IMR-90 (cell line): Measurements from ENCODE around the gene ONECUT2. TPM values are rescaled to one million over a fixed set of nuclear protein-coding genes. Genes with fewer than 3 reads are reported as not detected.

Experiments
- ATAC-seq: fragments of 200-7000 bp; cut with Tn5 transposase; 2 replicates; pipeline ENCODE4 v1.9.1; 2020; ENCODE audit warnings: low read depth, mild to moderate bottlenecking, moderate library complexity
- BruUV-seq: library from RNA; stranded (reverse); fragments of 400-500 nt; replicated peaks from 2 replicates; lab custom pipeline; 2021; lab: Mats Ljungman, UMichigan
- CTCF ChIA-PET: fragments of 300-600 bp; formaldehyde crosslinking; extraction: SDS; loops from one replicate; lab custom pipeline; 2021; ENCODE audit warnings: antibody characterized with exemption; lab: Yijun Ruan, JAX
- POLR2A ChIA-PET: fragments of 300-600 bp; sonication (Branson Sonifier 250); formaldehyde crosslinking; loops from one replicate; lab custom pipeline; 2022; ENCODE audit warnings: antibody characterized with exemption; ENCODE audit not compliant: unreplicated experiment; lab: Charles Lee
- DNase-seq: peaks from one replicate; pipeline ENCODE4 v3.0.0; 2013
- H2AFZ ChIP-seq: replicated peaks from 2 replicates; pipeline ENCODE3; 2013; ENCODE audit warnings: low read length, mild to moderate bottlenecking; ENCODE audit not compliant: poor library complexity
- H2AK5ac ChIP-seq: 2 replicates; pipeline ENCODE4 v1.6.1; 2013; ENCODE audit warnings: low read depth, low read length, inconsistent platforms
- H2AK9ac ChIP-seq: replicated peaks from 2 replicates; pipeline ENCODE3; 2013; ENCODE audit warnings: mild to moderate bottlenecking, low read depth, low read length, moderate library complexity; ENCODE audit not compliant: poor library complexity
- H2BK120ac ChIP-seq: 2 replicates; pipeline ENCODE4 v1.6.1; 2013; ENCODE audit warnings: low read depth, low read length, inconsistent platforms
- H2BK15ac ChIP-seq: 3 replicates; pipeline ENCODE4 v1.6.1; 2013; ENCODE audit warnings: low read depth, low read length, inconsistent platforms
- H2BK20ac ChIP-seq: 2 replicates; pipeline ENCODE4 v1.6.1; 2013; ENCODE audit warnings: low read depth, mild to moderate bottlenecking, inconsistent platforms, low read length, moderate library complexity
- H2BK5ac ChIP-seq: 2 replicates; pipeline ENCODE4 v1.6.1; 2013; ENCODE audit warnings: mild to moderate bottlenecking, low read depth, low read length, inconsistent platforms; ENCODE audit not compliant: poor library complexity, severe bottlenecking
- H3K14ac ChIP-seq: replicated peaks from 2 replicates; pipeline ENCODE4 v1.6.1; 2013; ENCODE audit warnings: low read depth, low read length, inconsistent platforms
- H3K18ac ChIP-seq: 2 replicates; pipeline ENCODE4 v1.6.1; 2013; ENCODE audit warnings: low read depth, low read length, control low read depth
- H3K23ac ChIP-seq: 2 replicates; pipeline ENCODE4 v1.6.1; 2013; ENCODE audit warnings: low read depth, low read length, inconsistent platforms
- H3K27ac ChIP-seq: 2 replicates; pipeline ENCODE4 v1.5.1; 2013; ENCODE audit warnings: mild to moderate bottlenecking, control low read depth, low read length; ENCODE audit not compliant: insufficient read depth
- H3K27me3 ChIP-seq: 2 replicates; pipeline ENCODE4 v1.6.1; 2013; ENCODE audit warnings: low read length; ENCODE audit not compliant: control insufficient read depth, insufficient read depth
- H3K36me3 ChIP-seq: 2 replicates; pipeline ENCODE4 v1.6.1; 2013; ENCODE audit warnings: low read length, mixed read lengths; ENCODE audit not compliant: control insufficient read depth, insufficient read depth
- H3K4ac ChIP-seq: 2 replicates; pipeline ENCODE4 v1.6.1; 2013; ENCODE audit warnings: low read depth, low read length, inconsistent platforms
- H3K4me1 ChIP-seq: 2 replicates; pipeline ENCODE4 v1.6.1; 2013; ENCODE audit warnings: low read length, mixed read lengths; ENCODE audit not compliant: control insufficient read depth, insufficient read depth
- H3K4me2 ChIP-seq: 2 replicates; pipeline ENCODE4 v1.6.1; 2013; ENCODE audit warnings: low read depth, mild to moderate bottlenecking, control low read depth, low read length, moderate library complexity
- H3K4me3 ChIP-seq: 2 replicates; pipeline ENCODE4 v1.5.1; 2013; ENCODE audit warnings: low read depth, mild to moderate bottlenecking, control low read depth, low read length, moderate library complexity; ENCODE audit not compliant: insufficient read depth
- H3K56ac ChIP-seq: 2 replicates; pipeline ENCODE4 v1.6.1; 2013; ENCODE audit warnings: low read length, inconsistent platforms; ENCODE audit not compliant: insufficient read depth; ENCODE audit errors: extremely low read depth
- H3K79me1 ChIP-seq, 2 experiments: 2 replicates each; pipeline ENCODE4 v1.6.1; 2013; ENCODE audit warnings: low read length in 2 of 2, inconsistent platforms in 1 of 2, low read depth in 1 of 2
- H3K9ac ChIP-seq: 2 replicates; pipeline ENCODE4 v1.6.1; 2013; ENCODE audit warnings: low read depth, low read length, control low read depth
- H3K9me1 ChIP-seq: 2 replicates; pipeline ENCODE4 v1.6.1; 2013; ENCODE audit warnings: low read length, inconsistent platforms; ENCODE audit not compliant: insufficient read depth
- H3K9me3 ChIP-seq: 2 replicates; pipeline ENCODE4 v1.6.1; 2013; ENCODE audit warnings: low read length; ENCODE audit not compliant: control insufficient read depth, insufficient read depth
- H4K20me1 ChIP-seq: 2 replicates; pipeline ENCODE4 v1.6.1; 2013; ENCODE audit warnings: low read length, inconsistent platforms; ENCODE audit not compliant: insufficient read depth
- H4K5ac ChIP-seq: 2 replicates; pipeline ENCODE4 v1.6.1; 2013; ENCODE audit warnings: mild to moderate bottlenecking, low read depth, low read length, control low read depth
- H4K8ac ChIP-seq, 2 experiments: 2 replicates each; pipeline ENCODE4 v1.6.1; 2013; ENCODE audit warnings: low read depth in 2 of 2, low read length in 2 of 2, control low read depth in 1 of 2, inconsistent platforms in 1 of 2
- H4K91ac ChIP-seq: 2 replicates; pipeline ENCODE4 v1.6.1; 2013; ENCODE audit warnings: low read depth, low read length, inconsistent platforms; ENCODE audit not compliant: insufficient read depth
- BHLHE40 ChIP-seq: fragments of 150-350 bp; IDR thresholded peaks from 2 replicates; pipeline ENCODE4 v1.6.1; 2016; ENCODE audit warnings: mild to moderate bottlenecking, low read depth, low read length
- CEBPB ChIP-seq: IDR thresholded peaks from 2 replicates; pipeline ENCODE4 v1.6.1; 2012; ENCODE audit warnings: low read depth, low read length, improper control_type of control experiment
- CHD1 ChIP-seq: IDR thresholded peaks from 2 replicates; pipeline ENCODE4 v1.6.1; 2012; ENCODE audit warnings: low read depth, low read length, improper control_type of control experiment
- CTCF ChIP-seq: conservative IDR thresholded peaks from 2 replicates; pipeline ENCODE4 v1.5.1; 2012; ENCODE audit warnings: mild to moderate bottlenecking, low read depth, low read length, improper control_type of control experiment
- ELK1 ChIP-seq: fragments of 150-350 bp; IDR thresholded peaks from 2 replicates; pipeline ENCODE4 v1.6.1; 2016; ENCODE audit warnings: low read depth, mild to moderate bottlenecking, low read length, moderate library complexity, borderline replicate concordance
- FOS ChIP-seq: fragments of 150-350 bp; IDR thresholded peaks from 2 replicates; pipeline ENCODE4 v1.6.1; 2016; ENCODE audit warnings: low read depth, low read length
- MAFK ChIP-seq: IDR thresholded peaks from 2 replicates; pipeline ENCODE4 v1.6.1; 2012; ENCODE audit warnings: low read depth, low read length, improper control_type of control experiment
- MAZ ChIP-seq: IDR thresholded peaks from 2 replicates; pipeline ENCODE4 v1.6.1; 2012; ENCODE audit warnings: low read depth, mild to moderate bottlenecking, low read length, improper control_type of control experiment, moderate library complexity, borderline replicate concordance
- MXI1 ChIP-seq: IDR thresholded peaks from 2 replicates; pipeline ENCODE4 v1.6.1; 2012; ENCODE audit warnings: low read depth, mild to moderate bottlenecking, low read length, moderate library complexity, borderline replicate concordance
- NFE2L2 ChIP-seq: fragments of 150-350 bp; IDR thresholded peaks from 2 replicates; pipeline ENCODE4 v1.6.1; 2016; ENCODE audit warnings: low read depth, mild to moderate bottlenecking, low read length
- POLR2A ChIP-seq: IDR thresholded peaks from 2 replicates; pipeline ENCODE4 v1.6.1; 2012; ENCODE audit warnings: mild to moderate bottlenecking, low read depth, low read length
- RAD21 ChIP-seq: IDR thresholded peaks from 2 replicates; pipeline ENCODE4 v1.6.1; 2012; ENCODE audit warnings: low read length, improper control_type of control experiment
- RCOR1 ChIP-seq: IDR thresholded peaks from 2 replicates; pipeline ENCODE4 v1.6.1; 2012; ENCODE audit warnings: mild to moderate bottlenecking, low read length, improper control_type of control experiment; ENCODE audit not compliant: insufficient replicate concordance
- RFX5 ChIP-seq: IDR thresholded peaks from 2 replicates; pipeline ENCODE4 v1.8.0; 2012; ENCODE audit warnings: low read depth, mild to moderate bottlenecking, low read length, moderate library complexity
- SMC3 ChIP-seq: fragments of 150-350 bp; IDR thresholded peaks from 2 replicates; pipeline ENCODE4 v1.6.1; 2016; ENCODE audit warnings: low read depth, mild to moderate bottlenecking, antibody characterized with exemption, low read length, moderate library complexity
- USF2 ChIP-seq: fragments of 150-350 bp; IDR thresholded peaks from 2 replicates; pipeline ENCODE4 v1.6.1; 2017; ENCODE audit warnings: mild to moderate bottlenecking, antibody characterized with exemption, low read length, low read depth
- WGBS, 2 experiments: methylation state at CpG; one replicate each; pipeline versions ENCODE4 v1.1.5 to v1.1.7; 2013; ENCODE audit warnings: missing lambda C conversion rate in 2 of 2; ENCODE audit not compliant: insufficient read length in 1 of 2; ENCODE audit errors: extremely low coverage in 2 of 2; 5-methylcytosine and 5-hydroxymethylcytosine counted together
- dilution Hi-C: fragments of 300-500 bp; cut with HindIII; formaldehyde crosslinking; loops from one replicate; pipeline ENCODE4 v1.14.3; 2018; ENCODE audit warnings: low sequenced_read_pairs; ENCODE audit not compliant: unreplicated experiment
- in situ Hi-C: fragments of 300-500 bp; cut with MboI; formaldehyde crosslinking; loops from 3 replicates; pipeline ENCODE4 v1.14.3; 2019; ENCODE audit warnings: low sequenced_read_pairs, inconsistent platforms, mixed read lengths
- intact Hi-C: fragments of 100-400 bp; cut with micrococcal nuclease; formaldehyde crosslinking; loops from 2 replicates; pipeline ENCODE4 v1.10.0; 2022
- polyA plus RNA-seq, 3 experiments: library from polyadenylated mRNA; depleted of rRNA; stranded (reverse); fragments of >200 nt; gene quantifications; 2 replicates each; pipeline ENCODE4 v1.2.3, GENCODE V29; 2012; ENCODE audit warnings: low replicate concordance in 1 of 3
- total RNA-seq: library from RNA; depleted of rRNA; stranded (reverse); fragments of >200 nt; gene quantifications from 2 replicates; pipeline ENCODE4 v1.2.3, GENCODE V29; 2012

ONECUT2 gene
- total and polyA plus RNA-seq, 2 of the 4 experiments (the other 2 are of a cell fraction) = under 0.01 to 0.02 TPM

- peak overlapping the region; percentile 67 for H2AFZ ChIP-seq
- POLR2A ChIA-PET = no interaction called here
- H2BK15ac ChIP-seq = no peak overlapping the region
Observed at GRCh38 chr18:57519668-57520424, 84.7 kb downstream of the ONECUT2 start.

More at GRCh38 chr18:57519668-57520424, 84.7 kb downstream of the ONECUT2 start:
- ATAC-seq = no peak
- no peak overlapping the region for H3K4me2 ChIP-seq
- no peak overlapping the region for H3K4ac ChIP-seq
- no TSS peak for BruUV-seq
- no CpG with 5 or more reads among the region's 7 CpGs for WGBS, 2 experiments
- dilution Hi-C loops (no loop called here), intact Hi-C loops (no loop called here), in situ Hi-C loops (no loop called here)
- H2AK9ac ChIP-seq = no peak overlapping the region
- no peak overlapping the region for H3K27ac ChIP-seq
- no peak overlapping the region for H3K18ac ChIP-seq
- no peak overlapping the region for H3K4me3 ChIP-seq
- no peak overlapping the region for H3K56ac ChIP-seq
- H3K36me3 ChIP-seq = no peaks in the 10 kb centered on the region
- no peak overlapping the region for H3K23ac ChIP-seq
- no peak overlapping the region for H2BK5ac ChIP-seq
- CTCF ChIA-PET = no interaction called here
- no peak for DNase-seq
- no peaks in the 10 kb centered on the region for H3K79me1 ChIP-seq
- TF ChIP-seq NFE2L2 (no peak), MAZ (no peak), BHLHE40 (no peak), RAD21 (no peak), MXI1 (no peak), POLR2A (no peak), CTCF (no peak), SMC3 (no peak), ELK1 (no peak), MAFK (no peak), CEBPB (no peak), CHD1 (no peak), FOS (no peak), RCOR1 (no peak), RFX5 (no peak), USF2 (no peak)
- no peak overlapping the region for H3K9ac ChIP-seq
- no peaks in the 10 kb centered on the region for H4K20me1 ChIP-seq
- no peak overlapping the region for H4K8ac ChIP-seq
- H4K91ac ChIP-seq = no peak overlapping the region
- H3K9me3 ChIP-seq = no peaks in the 10 kb centered on the region
- H2AK5ac ChIP-seq = no peak overlapping the region
- H2BK20ac ChIP-seq = no peak overlapping the region
- H3K27me3 ChIP-seq = peaks cover 1% of the 10 kb centered on the region; the same call in 1 of the 2 replicates
- no peak overlapping the region for H4K5ac ChIP-seq
- no peak overlapping the region for H3K14ac ChIP-seq
- H2BK120ac ChIP-seq = no peak overlapping the region
- H3K4me1 ChIP-seq = no peaks in the 10 kb centered on the region
- no peaks in the 10 kb centered on the region for H3K9me1 ChIP-seq
